ENCODE measurements around the gene XPO4.

The XPO4 gene

DNA sequence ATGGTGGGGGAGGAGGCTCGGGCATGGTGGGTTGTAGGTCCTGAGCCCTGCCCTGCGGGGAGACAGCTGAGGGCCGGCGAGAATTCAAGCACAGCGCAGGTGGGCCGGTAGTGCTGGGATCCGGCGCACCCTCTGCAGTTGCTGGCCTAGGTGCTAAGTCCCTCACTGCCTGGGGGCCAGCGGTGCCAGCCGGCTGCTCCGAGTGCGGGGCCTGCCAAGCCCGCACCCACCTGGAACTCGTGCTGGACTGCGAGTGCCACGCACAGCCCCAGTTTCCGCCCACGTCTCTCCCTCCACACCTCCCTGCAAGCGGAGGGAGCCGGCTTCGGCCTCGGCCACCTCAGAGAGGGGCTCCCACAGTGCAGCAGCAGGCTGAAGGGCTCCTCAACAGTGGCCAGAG, 162.5 kb downstream of the XPO4 start:
- no peaks in the 10 kb centered on the region for H3K27me3 ChIP-seq (ENCODE audit: insufficient read depth, insufficient read length)
- no peak for DNase-seq (ENCODE audit: low read depth, low spot score)
- TF ChIP-seq YY1 (IDR thresholded peaks at IDR 0.05; ENCODE audit: insufficient read depth, insufficient read length) (no peak), SUZ12 (IDR thresholded peaks at IDR 0.05; ENCODE audit: extremely low read depth, insufficient read depth, insufficient read length) (no peak)
- no peaks in the 10 kb centered on the region for H3K36me3 ChIP-seq (ENCODE audit: insufficient read depth, insufficient read length, low read length)
- H3K9ac ChIP-seq (ENCODE audit: insufficient read length, low read depth): no peak overlapping the region
- no peak overlapping the region for H3K4me3 ChIP-seq (ENCODE audit: insufficient read length, low read depth)
- peaks cover 15% of the 10 kb centered on the region; the same call in 1 of the 2 replicates for H3K9me3 ChIP-seq (ENCODE audit: insufficient read depth, low read length)
- no peaks in the 10 kb centered on the region for H3K4me1 ChIP-seq (ENCODE audit: insufficient read depth, insufficient read length)

DNA sequence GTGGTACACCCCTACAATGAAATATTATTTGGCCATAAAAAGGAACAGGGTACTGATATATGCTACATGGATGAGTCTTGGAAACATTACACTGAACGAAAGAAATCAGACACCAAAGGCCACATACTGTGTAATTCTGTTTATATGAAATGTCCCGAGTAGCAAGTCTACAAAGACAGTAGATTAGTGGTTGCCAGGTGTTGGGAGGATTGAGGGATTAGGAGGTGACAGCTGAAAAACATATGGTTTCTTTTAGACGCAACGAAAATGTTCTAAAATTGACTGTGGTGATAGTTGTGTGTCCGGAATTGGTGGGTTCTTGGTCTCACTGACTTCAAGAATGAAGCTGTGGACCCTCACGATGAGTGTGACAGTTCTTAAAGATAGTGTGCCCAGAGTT, 163.9 kb downstream of the XPO4 start:
- H3K36me3 ChIP-seq (ENCODE audit: insufficient read depth, insufficient read length, low read length): no peaks in the 10 kb centered on the region
- no peak overlapping the region for H3K9ac ChIP-seq (ENCODE audit: insufficient read length, low read depth)
- TF ChIP-seq YY1 (IDR thresholded peaks at IDR 0.05; ENCODE audit: insufficient read depth, insufficient read length) (no peak), SUZ12 (IDR thresholded peaks at IDR 0.05; ENCODE audit: extremely low read depth, insufficient read depth, insufficient read length) (no peak), ZNF274 (IDR thresholded peaks at IDR 0.05; ENCODE audit: low read depth, low read length) (no peak)
- H3K27me3 ChIP-seq (ENCODE audit: insufficient read depth, insufficient read length): no peaks in the 10 kb centered on the region
- H3K9me3 ChIP-seq (ENCODE audit: insufficient read depth, low read length): peaks cover 15% of the 10 kb centered on the region; the same call in 1 of the 2 replicates
- H3K4me1 ChIP-seq (ENCODE audit: insufficient read depth, insufficient read length): no peaks in the 10 kb centered on the region
- H3K4me3 ChIP-seq (ENCODE audit: insufficient read length, low read depth): no peak overlapping the region
- no peak for DNase-seq (ENCODE audit: low read depth, low spot score)

DNA sequence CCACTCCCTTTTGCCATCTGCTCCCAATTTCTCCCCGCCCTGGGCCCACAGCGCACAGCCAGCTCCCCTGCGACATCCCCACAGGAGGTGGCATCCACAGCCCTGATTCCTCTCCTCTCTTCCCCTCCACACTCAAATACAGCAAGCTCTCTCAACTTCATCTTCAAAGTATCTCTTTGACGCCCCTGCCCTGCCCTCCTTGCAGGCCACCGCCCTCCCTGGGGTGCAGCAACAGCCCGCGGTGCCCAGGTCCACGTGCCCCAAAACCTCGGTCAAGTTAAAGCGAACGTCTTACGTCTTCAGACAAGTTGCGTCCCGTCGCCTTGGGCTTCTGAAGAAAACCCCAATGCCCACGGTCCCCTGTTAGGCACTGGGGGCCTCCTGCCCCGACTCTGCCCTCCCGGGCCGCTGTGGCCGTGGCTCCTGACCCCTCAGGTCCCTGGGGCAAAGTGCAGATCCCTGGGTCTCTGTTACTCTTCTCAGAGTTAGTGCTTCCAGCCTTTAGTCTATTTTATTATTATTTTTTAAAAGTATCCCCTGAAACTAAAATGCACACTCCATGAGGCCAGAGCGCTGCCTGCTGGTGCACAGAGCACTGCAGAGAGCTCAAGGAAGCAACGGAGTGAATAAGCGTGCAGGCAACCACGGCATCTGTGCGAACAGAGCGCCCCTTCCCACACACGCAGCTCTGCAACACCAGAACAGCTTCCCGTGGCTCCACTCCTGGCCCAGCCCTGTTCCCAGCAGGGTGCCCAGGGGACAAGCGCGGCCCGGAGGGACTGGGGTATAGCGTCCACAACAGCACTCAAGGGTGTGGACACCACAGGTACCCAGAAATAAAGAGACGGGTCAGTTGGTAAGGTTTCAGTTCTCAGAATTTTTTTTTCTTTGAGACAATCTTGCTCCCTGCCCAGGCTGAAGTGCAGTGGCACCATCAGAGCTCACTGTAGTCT, 172.6 kb downstream of the XPO4 start:
- no peak for TF ChIP-seq YY1 (IDR thresholded peaks at IDR 0.05; ENCODE audit: insufficient read depth, insufficient read length)
- TF ChIP-seq ZNF274 (IDR thresholded peaks at IDR 0.05; ENCODE audit: low read depth, low read length): no peak
- no peak for TF ChIP-seq SUZ12 (IDR thresholded peaks at IDR 0.05; ENCODE audit: extremely low read depth, insufficient read depth, insufficient read length)
- Histone ChIP-seq H3K4me3 (ENCODE audit: insufficient read length, low read depth) (no peak overlapping the region), H3K9ac (ENCODE audit: insufficient read length, low read depth) (no peak overlapping the region), H3K27me3 (ENCODE audit: insufficient read depth, insufficient read length) (no peaks in the 10 kb centered on the region), H3K4me1 (ENCODE audit: insufficient read depth, insufficient read length) (no peaks in the 10 kb centered on the region), H3K36me3 (ENCODE audit: insufficient read depth, insufficient read length, low read length) (peaks cover 3% of the 10 kb centered on the region), H3K9me3 (ENCODE audit: insufficient read depth, low read length) (no peaks in the 10 kb centered on the region)
- DNase-seq (ENCODE audit: low read depth, low spot score): no peak

DNA sequence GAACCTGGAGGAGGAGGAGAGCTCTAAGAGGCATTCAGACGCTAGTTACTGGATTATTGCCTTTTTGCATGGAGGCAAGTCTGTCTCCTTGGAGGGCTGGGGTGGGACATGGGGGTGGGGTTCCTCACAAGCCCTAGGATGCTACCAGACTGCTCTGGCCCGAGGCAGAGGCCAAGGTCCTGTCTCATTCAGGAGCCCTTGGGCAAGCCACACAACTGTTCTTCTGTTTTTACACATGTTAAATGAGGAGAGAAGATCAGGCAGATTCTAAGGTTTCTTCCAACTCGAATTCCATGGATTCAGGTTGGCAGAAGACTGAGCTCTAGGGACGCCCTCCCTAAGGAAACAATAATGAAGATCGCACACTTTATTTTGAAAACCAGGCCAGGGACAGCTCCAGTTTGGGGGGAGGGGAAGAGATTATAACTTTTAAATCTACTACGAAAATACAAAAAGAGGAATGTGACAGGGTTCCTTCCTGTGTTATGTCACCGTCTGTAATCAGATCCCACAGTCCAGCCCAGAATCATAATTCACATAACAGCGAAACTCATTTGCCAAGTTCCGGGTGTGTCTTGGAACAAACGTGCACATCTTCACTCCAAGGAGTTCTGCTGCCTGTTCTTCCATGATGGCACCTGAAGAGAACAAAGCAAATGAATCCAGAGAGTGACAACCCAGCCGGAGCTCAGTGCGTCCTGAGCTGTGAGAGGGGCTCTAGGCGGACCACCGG, 173.8 kb downstream of the XPO4 start:
- Histone ChIP-seq H3K9ac (ENCODE audit: insufficient read length, low read depth) (no peak overlapping the region), H3K4me1 (ENCODE audit: insufficient read depth, insufficient read length) (no peaks in the 10 kb centered on the region), H3K9me3 (ENCODE audit: insufficient read depth, low read length) (no peaks in the 10 kb centered on the region), H3K4me3 (ENCODE audit: insufficient read length, low read depth) (no peak overlapping the region), H3K36me3 (ENCODE audit: insufficient read depth, insufficient read length, low read length) (peaks cover 3% of the 10 kb centered on the region), H3K27me3 (ENCODE audit: insufficient read depth, insufficient read length) (no peaks in the 10 kb centered on the region)
- TF ChIP-seq ZNF274 (IDR thresholded peaks at IDR 0.05; ENCODE audit: low read depth, low read length) (no peak), YY1 (IDR thresholded peaks at IDR 0.05; ENCODE audit: insufficient read depth, insufficient read length) (no peak), SUZ12 (IDR thresholded peaks at IDR 0.05; ENCODE audit: extremely low read depth, insufficient read depth, insufficient read length) (no peak)
- DNase-seq (ENCODE audit: low read depth, low spot score): no peak

DNA sequence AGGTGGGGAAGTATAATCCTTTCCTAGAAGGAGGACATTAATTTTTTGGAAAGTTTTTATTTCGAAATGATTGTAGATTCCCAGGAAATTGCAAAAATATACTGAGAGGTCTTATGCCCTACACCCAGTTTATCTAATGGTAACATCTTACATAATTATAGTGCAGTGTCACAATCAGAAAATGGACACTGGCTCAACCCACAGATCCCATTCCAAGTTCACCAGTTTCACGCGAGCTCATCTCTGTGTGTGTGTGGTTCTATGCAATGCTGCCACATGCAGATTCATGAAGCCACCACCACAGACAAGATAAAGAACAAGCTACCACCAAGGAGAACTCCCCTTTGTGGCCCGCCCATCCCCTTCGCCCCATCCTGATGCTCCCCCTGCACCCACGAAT, 174.7 kb downstream of the XPO4 start:
- no peak for TF ChIP-seq ZNF274 (IDR thresholded peaks at IDR 0.05; ENCODE audit: low read depth, low read length)
- TF ChIP-seq YY1 (IDR thresholded peaks at IDR 0.05; ENCODE audit: insufficient read depth, insufficient read length): no peak
- TF ChIP-seq SUZ12 (IDR thresholded peaks at IDR 0.05; ENCODE audit: extremely low read depth, insufficient read depth, insufficient read length): no peak
- Histone ChIP-seq H3K36me3 (ENCODE audit: insufficient read depth, insufficient read length, low read length) (peaks cover 3% of the 10 kb centered on the region), H3K9me3 (ENCODE audit: insufficient read depth, low read length) (no peaks in the 10 kb centered on the region)

More for the DNA sequence above, 174.7 kb downstream of the XPO4 start:
- Histone ChIP-seq H3K4me1 (ENCODE audit: insufficient read depth, insufficient read length) (no peaks in the 10 kb centered on the region), H3K27me3 (ENCODE audit: insufficient read depth, insufficient read length) (no peaks in the 10 kb centered on the region), H3K4me3 (ENCODE audit: insufficient read length, low read depth) (no peak overlapping the region), H3K9ac (ENCODE audit: insufficient read length, low read depth) (no peak overlapping the region)
- no peak for DNase-seq (ENCODE audit: low read depth, low spot score)
